OCI-LY7 (cell line): ENCODE measurements around the gene LENG1. TPM values are rescaled to one million over a fixed set of nuclear protein-coding genes. Genes with fewer than 3 reads are reported as not detected.
"Not testable (repeated sequence)": the region's sequence is repeated elsewhere in the genome, so short reads cannot be mapped to it uniquely, and the experiment has no call there.

Source experiments
- BruUV-seq: library from RNA; stranded (reverse); fragments of 400-500 nt; replicated peaks from 2 replicates; lab custom pipeline; 2021; lab: Mats Ljungman, UMichigan
- CTCF ChIA-PET: fragments of 300-600 bp; sonication (Branson Sonifier 250); formaldehyde crosslinking; loops from one replicate; lab custom pipeline; 2022; ENCODE audit warnings: antibody characterized with exemption; ENCODE audit not compliant: unreplicated experiment; lab: Charles Lee
- POLR2A ChIA-PET: fragments of 300-600 bp; sonication (Branson Sonifier 250); formaldehyde crosslinking; loops from one replicate; lab custom pipeline; 2022; ENCODE audit warnings: antibody characterized with exemption; lab: Charles Lee
- DNase-seq: peaks from one replicate; pipeline ENCODE4 v3.0.0-alpha.2; 2015; ENCODE audit warnings: low spot score
- H2AFZ ChIP-seq: fragments of 200-600 bp; sonication (generic), shearing (Covaris generic); 2 replicates; pipeline ENCODE4 v1.6.1; 2014; ENCODE audit warnings: mild to moderate bottlenecking, antibody characterized with exemption, low read length, moderate library complexity
- H3K27ac ChIP-seq: fragments of 200-600 bp; sonication (generic); 2 replicates; pipeline ENCODE4 v1.5.1; 2014; ENCODE audit warnings: mixed run types, low read depth, mild to moderate bottlenecking, moderate library complexity, low read length, inconsistent platforms; ENCODE audit not compliant: poor library complexity, severe bottlenecking
- H3K36me3 ChIP-seq: fragments of 200-600 bp; sonication (generic); 2 replicates; pipeline ENCODE4 v1.6.1; 2014; ENCODE audit warnings: mild to moderate bottlenecking, antibody characterized with exemption, low read length, moderate library complexity, mixed read lengths; ENCODE audit not compliant: insufficient read depth
- H3K4me1 ChIP-seq: fragments of 200-600 bp; sonication (generic); 2 replicates; pipeline ENCODE4 v1.5.1; 2014; ENCODE audit warnings: mild to moderate bottlenecking, low read length; ENCODE audit not compliant: insufficient read depth, poor library complexity, severe bottlenecking
- H3K4me2 ChIP-seq: fragments of 200-600 bp; sonication (generic); 2 replicates; pipeline ENCODE4 v1.6.1; 2014; ENCODE audit warnings: mild to moderate bottlenecking, low read length
- H3K4me3 ChIP-seq: fragments of 200-600 bp; sonication (generic); 2 replicates; pipeline ENCODE4 v1.5.1; 2014; ENCODE audit warnings: mild to moderate bottlenecking, low read depth, low read length; ENCODE audit not compliant: poor library complexity, severe bottlenecking
- H3K79me2 ChIP-seq: fragments of 200-600 bp; sonication (generic); 2 replicates; pipeline ENCODE4 v1.6.1; 2016; ENCODE audit warnings: low read depth, mild to moderate bottlenecking, low read length, moderate library complexity, mixed read lengths; ENCODE audit not compliant: insufficient read depth
- H3K9me2 ChIP-seq: fragments of 200-600 bp; sonication (generic); 2 replicates; pipeline ENCODE4 v1.6.1; 2016; ENCODE audit warnings: mild to moderate bottlenecking, low read length, mixed read lengths; ENCODE audit not compliant: insufficient read depth
- H3K9me3 ChIP-seq: fragments of 200-600 bp; sonication (generic); 2 replicates; pipeline ENCODE4 v1.6.1; 2014; ENCODE audit warnings: mild to moderate bottlenecking, mixed run types, low read length, mixed read lengths
- H4K20me1 ChIP-seq: fragments of 200-600 bp; sonication (generic); 2 replicates; pipeline ENCODE4 v1.6.1; 2014; ENCODE audit warnings: mild to moderate bottlenecking, antibody characterized with exemption, low read length, moderate library complexity, mixed read lengths; ENCODE audit not compliant: insufficient read depth
- CTCF ChIP-seq: fragments of 200-600 bp; sonication (generic); conservative IDR thresholded peaks from 2 replicates; pipeline ENCODE4 v1.5.1; 2014; ENCODE audit warnings: mild to moderate bottlenecking, antibody characterized with exemption, low read length, moderate library complexity, mixed read lengths
- EZH2phosphoT487 ChIP-seq: fragments of 200-600 bp; sonication (generic); IDR thresholded peaks from 2 replicates; pipeline ENCODE4 v1.6.1; 2018; ENCODE audit warnings: low read depth, borderline replicate concordance, mild to moderate bottlenecking, mixed run types, antibody characterized with exemption, low read length, moderate library complexity, mixed read lengths
- intact Hi-C: fragments of 100-400 bp; cut with micrococcal nuclease; formaldehyde crosslinking; loops from one replicate; pipeline ENCODE4 v1.10.0; 2022; ENCODE audit not compliant: unreplicated experiment
- total RNA-seq, 2 experiments: library from RNA; depleted of rRNA in 1 of 2; stranded (reverse); fragments of >200 nt in 1 of 2; shearing (Covaris generic) in 1 of 2; gene quantifications; 2 replicates each; pipeline ENCODE4 v1.2.3, GENCODE V29; 2014 to 2022

Gene LENG1
- total RNA-seq, 2 experiments from 2014 or later = 4.7 to 8.0 TPM

GRCh38 chr19:54173359-54173699, 13.8 kb upstream of the LENG1 start:
- Histone ChIP-seq H3K27ac (no peak overlapping the region), H3K4me1 (peaks cover 11% of the 10 kb centered on the region), H2AFZ (no peak overlapping the region), H3K4me2 (peak overlapping the region; percentile 30; the same call in 1 of the 2 replicates), H4K20me1 (no peaks in the 10 kb centered on the region), H3K4me3 (no peak overlapping the region), H3K9me3 (no peaks in the 10 kb centered on the region), H3K9me2 (no peaks in the 10 kb centered on the region), H3K79me2 (no peaks in the 10 kb centered on the region), H3K36me3 (peaks cover 5% of the 10 kb centered on the region; the same call in 1 of the 2 replicates)
- no peak for TF ChIP-seq CTCF
- TF ChIP-seq EZH2phosphoT487 = no peak
- intact Hi-C loops = no loop called here
- ChIA-PET CTCF (no interaction called here), POLR2A (no interaction called here)
- no peak for DNase-seq
- BruUV-seq = no TSS peak

GRCh38 chr19:54172471-54173358, 13.2 kb upstream of the LENG1 start, which contains the start of gene TMC4:
Gene TMC4, minus strand, starts transcription at chr19:54173160. Its CDS starts 43 bp downstream, at chr19:54173117.
- Histone ChIP-seq H3K27ac (no peak within 1 kb of the TSS), H3K4me3 (no peak within 1 kb of the TSS), H3K9me3 (no peaks in the 10 kb centered on the region), H3K4me2 (peak within 1 kb of the TSS; percentile 30; the same call in 1 of the 2 replicates), H3K36me3 (no peaks in the 10 kb centered on the region; the same call in 1 of the 2 replicates), H3K79me2 (no peaks in the 10 kb centered on the region), H3K9me2 (no peaks in the 10 kb centered on the region), H3K4me1 (peaks cover 14% of the 10 kb centered on the region), H4K20me1 (no peaks in the 10 kb centered on the region), H2AFZ (no peak within 1 kb of the TSS)
- TF ChIP-seq EZH2phosphoT487 = no peak
- TF ChIP-seq CTCF = 0 out of 2 replicates have a peak, but pooled peaks have one; percentile 28
- no TSS peak for BruUV-seq
- ChIA-PET CTCF (no interaction called here), POLR2A (no interaction called here)
- intact Hi-C loops = no loop called here
- peak; percentile 52 for DNase-seq

GRCh38 chr19:54171736-54172431, 12.4 kb upstream of the LENG1 start:
- H3K4me2 ChIP-seq, H3K9me3 ChIP-seq, DNase-seq, POLR2A ChIA-PET, H3K4me3 ChIP-seq, intact Hi-C loops, H3K27ac ChIP-seq, BruUV-seq, H3K9me2 ChIP-seq, H4K20me1 ChIP-seq, H3K36me3 ChIP-seq, H2AFZ ChIP-seq, H3K79me2 ChIP-seq: not testable (repeated sequence)
- H3K4me1 ChIP-seq = peaks cover 14% of the 10 kb centered on the region
- CTCF ChIA-PET = interaction anchor here (0.7 kb wide), 1 partner anchor 35 kb away, joined by 3 read pairs; no protein-coding TSS in a partner anchor
